Neural cell (in vitro differentiated cells): ENCODE data around the gene ACTR3C. TPM values are rescaled to one million over a fixed set of nuclear protein-coding genes. Genes with fewer than 3 reads are reported as not detected.

Experiments
- H2AFZ ChIP-seq: fragments of 200-600, 300-800 bp; sonication (generic), shearing (Covaris generic); 2 replicates; pipeline ENCODE4 v1.6.0; 2014; ENCODE audit warnings: low read depth, mild to moderate bottlenecking, antibody characterized with exemption, low read length, moderate library complexity
- H3F3A ChIP-seq: fragments of 200-600 bp; shearing (Covaris generic); 2 replicates; pipeline ENCODE4 v1.6.1; 2016; ENCODE audit warnings: mild to moderate bottlenecking, moderate library complexity, mixed read lengths, antibody characterized with exemption, low read length; ENCODE audit not compliant: insufficient read depth, poor library complexity, severe bottlenecking
- H3K27ac ChIP-seq: fragments of 200-600, 300-800 bp; sonication (generic), shearing (Covaris generic); 2 replicates; pipeline ENCODE4 v1.5.1; 2014; ENCODE audit warnings: mild to moderate bottlenecking, low read length, moderate library complexity
- H3K27me3 ChIP-seq: fragments of 300-800, 200-600 bp; sonication (generic), shearing (Covaris generic); 2 replicates; pipeline ENCODE4 v1.6.0; 2014; ENCODE audit warnings: mild to moderate bottlenecking, low read depth, low read length, moderate library complexity; ENCODE audit not compliant: insufficient read depth
- H3K36me3 ChIP-seq: fragments of 300-800, 200-600 bp; sonication (generic), shearing (Covaris generic); 2 replicates; pipeline ENCODE4 v1.5.1; 2014; ENCODE audit warnings: mild to moderate bottlenecking, antibody characterized with exemption, low read length, moderate library complexity; ENCODE audit not compliant: insufficient read depth
- H3K4me2 ChIP-seq: fragments of 300-800, 200-600 bp; sonication (generic), shearing (Covaris generic); 2 replicates; pipeline ENCODE4 v1.6.0; 2014; ENCODE audit warnings: mild to moderate bottlenecking, low read length
- H3K4me3 ChIP-seq: fragments of 300-800, 200-600 bp; sonication (generic), shearing (Covaris generic); 2 replicates; pipeline ENCODE4 v1.5.1; 2014; ENCODE audit warnings: mild to moderate bottlenecking, low read length, moderate library complexity
- H3K79me2 ChIP-seq: fragments of 200-600 bp; shearing (Covaris generic); replicated peaks from 2 replicates; pipeline ENCODE4 v1.6.0; 2014; ENCODE audit warnings: mild to moderate bottlenecking, low read length, moderate library complexity; ENCODE audit not compliant: insufficient read depth
- H3K9ac ChIP-seq: fragments of 300-800, 200-600 bp; sonication (generic), shearing (Covaris generic); 2 replicates; pipeline ENCODE4 v1.6.1; 2016; ENCODE audit warnings: mild to moderate bottlenecking, low read length, mixed read lengths
- H3K9me2 ChIP-seq: fragments of 200-600 bp; shearing (Covaris generic); 2 replicates; pipeline ENCODE4 v1.6.1; 2016; ENCODE audit warnings: mild to moderate bottlenecking, low read length, mixed read lengths; ENCODE audit not compliant: insufficient read depth
- H3K9me3 ChIP-seq: fragments of 200-600, 300-800 bp; sonication (generic), shearing (Covaris generic); 2 replicates; pipeline ENCODE4 v1.6.1; 2016; ENCODE audit warnings: mild to moderate bottlenecking, mixed run types, low read length, moderate library complexity, mixed read lengths
- H4K20me1 ChIP-seq: fragments of 200-600 bp; shearing (Covaris generic); 2 replicates; pipeline ENCODE4 v1.6.1; 2016; ENCODE audit warnings: mild to moderate bottlenecking, mixed run types; ENCODE audit not compliant: insufficient read depth
- CTCF ChIP-seq: fragments of 450-650 bp; IDR thresholded peaks from 2 replicates; pipeline ENCODE4 v1.5.1; 2014; ENCODE audit warnings: antibody characterized with exemption, mild to moderate bottlenecking, moderate library complexity; ENCODE audit not compliant: poor library complexity, severe bottlenecking
- EP300 ChIP-seq: fragments of 450-650 bp; conservative IDR thresholded peaks from 2 replicates; pipeline ENCODE4 v1.6.1; 2014; ENCODE audit warnings: antibody characterized with exemption, mild to moderate bottlenecking, moderate library complexity; ENCODE audit not compliant: poor library complexity, severe bottlenecking
- EZH2 ChIP-seq: fragments of 200-600, 300-800 bp; shearing (Covaris generic), sonication (generic); IDR thresholded peaks from 2 replicates; pipeline ENCODE4 v1.6.1; 2014; ENCODE audit warnings: antibody characterized with exemption, low read length, borderline replicate concordance, mild to moderate bottlenecking; ENCODE audit not compliant: insufficient read depth, poor library complexity, severe bottlenecking
- MXI1 ChIP-seq: fragments of 450-650 bp; conservative IDR thresholded peaks from 2 replicates; pipeline ENCODE4 v1.6.1; 2014; ENCODE audit warnings: antibody characterized with exemption, mild to moderate bottlenecking; ENCODE audit not compliant: poor library complexity, severe bottlenecking
- POLR2AphosphoS5 ChIP-seq: IDR thresholded peaks from 2 replicates; pipeline ENCODE4 v1.6.1; 2012
- RAD21 ChIP-seq: fragments of 450-650 bp; conservative IDR thresholded peaks from 2 replicates; pipeline ENCODE4 v1.6.1; 2014; ENCODE audit warnings: antibody characterized with exemption, mild to moderate bottlenecking, moderate library complexity
- REST ChIP-seq: IDR thresholded peaks from 2 replicates; pipeline ENCODE4 v1.6.1; 2012; ENCODE audit warnings: borderline replicate concordance
- SMC3 ChIP-seq: fragments of 450-650 bp; conservative IDR thresholded peaks from 2 replicates; pipeline ENCODE4 v1.6.1; 2014; ENCODE audit warnings: antibody characterized with exemption, mild to moderate bottlenecking, moderate library complexity; ENCODE audit not compliant: poor library complexity
- TAF1 ChIP-seq: IDR thresholded peaks from 2 replicates; pipeline ENCODE4 v1.6.1; 2012; ENCODE audit warnings: low read depth
- polyA plus RNA-seq: library from polyadenylated mRNA; depleted of rRNA; stranded (reverse); fragments of >200 nt; gene quantifications from 2 replicates; pipeline ENCODE4 v1.2.3, GENCODE V29; 2014

Gene ACTR3C
- polyA plus RNA-seq, 1 donor from 2014 or later = not detected

GRCh38 chr7:150337179-150337578 lies 13.8 kb upstream of the ACTR3C start:
- TF ChIP-seq EZH2 (no peak), TAF1 (no peak), RAD21 (no peak), REST (no peak), MXI1 (no peak), EP300 (no peak), CTCF (no peak), POLR2AphosphoS5 (no peak), SMC3 (no peak)
- Histone ChIP-seq H3K4me3 (no peak overlapping the region), H2AFZ (no peak overlapping the region), H4K20me1 (no peaks in the 10 kb centered on the region), H3K79me2 (no peaks in the 10 kb centered on the region), H3K36me3 (no peaks in the 10 kb centered on the region), H3K27ac (no peak overlapping the region), H3K4me2 (no peak overlapping the region), H3F3A (no peaks in the 10 kb centered on the region), H3K9me3 (no peaks in the 10 kb centered on the region), H3K9me2 (no peaks in the 10 kb centered on the region), H3K27me3 (peaks cover 32% of the 10 kb centered on the region), H3K9ac (no peak overlapping the region)

- Histone ChIP-seq H3K79me2 (no peaks in the 10 kb centered on the region), H3K36me3 (no peaks in the 10 kb centered on the region), H4K20me1 (no peaks in the 10 kb centered on the region), H3F3A (no peaks in the 10 kb centered on the region), H3K27me3 (peaks cover 27% of the 10 kb centered on the region), H3K4me3 (no peak overlapping the region), H2AFZ (no peak overlapping the region), H3K4me2 (no peak overlapping the region), H3K9me3 (no peaks in the 10 kb centered on the region), H3K27ac (no peak overlapping the region), H3K9me2 (no peaks in the 10 kb centered on the region), H3K9ac (no peak overlapping the region)
- no peak for TF ChIP-seq SMC3
- no peak for TF ChIP-seq POLR2AphosphoS5
- no peak for TF ChIP-seq TAF1
- no peak for TF ChIP-seq MXI1
- no peak for TF ChIP-seq EP300
- TF ChIP-seq RAD21 = no peak
- TF ChIP-seq CTCF = no peak
- no peak for TF ChIP-seq EZH2
- no peak for TF ChIP-seq REST
Observed at GRCh38 chr7:150336746-150337145, 13.4 kb upstream of the ACTR3C start.
